HepG2 (cell line): ENCODE results near the gene KCTD6. TPM values are rescaled to one million over a fixed set of nuclear protein-coding genes. Genes with fewer than 3 reads are reported as not detected.
A peak's percentile ranks its signal among the peaks of the same experiment; 100 is the strongest.

Experiments
- HMGXB3 ChIP-seq: sonication (generic); formaldehyde crosslinking; IDR thresholded peaks from 2 replicates; pipeline ENCODE4 v1.4.0; 2020; ENCODE audit warnings: missing genetic modification reagents, borderline replicate concordance
- HOXA3 ChIP-seq: sonication (generic); formaldehyde crosslinking; IDR thresholded peaks from 2 replicates; pipeline ENCODE4 v1.5.0; 2020; ENCODE audit warnings: missing genetic modification reagents
- NFAT5 ChIP-seq: sonication (generic); formaldehyde crosslinking; IDR thresholded peaks from 2 replicates; pipeline ENCODE4 v1.4.0; 2020; ENCODE audit warnings: missing genetic modification reagents
- PHF21A ChIP-seq: sonication (generic); formaldehyde crosslinking; IDR thresholded peaks from 2 replicates; pipeline ENCODE4 v1.5.0; 2020; ENCODE audit warnings: mild to moderate bottlenecking, missing genetic modification reagents
- PHF5A ChIP-seq: IDR thresholded peaks from one replicate; pipeline ENCODE4 v1.6.1; 2018; ENCODE audit warnings: low read depth, missing genetic modification reagents; ENCODE audit not compliant: unreplicated experiment
- SETDB1 ChIP-seq: sonication (generic); formaldehyde crosslinking; IDR thresholded peaks from 2 replicates; pipeline ENCODE4 v1.5.1; 2020; ENCODE audit warnings: missing genetic modification reagents, mild to moderate bottlenecking, borderline replicate concordance
- SMAD1 ChIP-seq: sonication (generic); formaldehyde crosslinking; IDR thresholded peaks from 2 replicates; pipeline ENCODE4 v1.4.0; 2020; ENCODE audit warnings: missing genetic modification reagents, low read depth, mild to moderate bottlenecking, borderline replicate concordance
- SMARCC2 ChIP-seq: fragments of 450-650 bp; IDR thresholded peaks from 2 replicates; pipeline ENCODE4 v1.6.1; 2017; ENCODE audit warnings: antibody characterized with exemption, mild to moderate bottlenecking
- TAF15 ChIP-seq: fragments of 200-400 bp; formaldehyde crosslinking; IDR thresholded peaks from one replicate; pipeline ENCODE4 v1.6.1; 2018; ENCODE audit warnings: mild to moderate bottlenecking, low read depth, low read length; ENCODE audit not compliant: poor library complexity, severe bottlenecking
- TFDP1 ChIP-seq: IDR thresholded peaks from 2 replicates; pipeline ENCODE4 v1.6.1; 2016; ENCODE audit warnings: missing compliant biosample characterization, missing genetic modification reagents, borderline replicate concordance
- TP53 ChIP-seq: sonication (generic); formaldehyde crosslinking; conservative IDR thresholded peaks from 2 replicates; pipeline ENCODE4 v1.4.0; 2020; ENCODE audit warnings: missing genetic modification reagents
- polyA plus RNA-seq, 8 experiments: library from polyadenylated mRNA; depleted of rRNA in 3 of 8; stranded (reverse) in 7 of 8; unstranded in 1 of 8; fragments of >200 nt; fragmentation: Illumina TruSeq in 4 of 8; extraction: Trizol in 4 of 8; gene quantifications; 2 replicates each; pipeline versions ENCODE4 v1.2.1 to v1.2.3, GENCODE V29; 2011 to 2016; ENCODE audit warnings: low read depth in 4 of 8, missing spikeins in 1 of 8, mixed read lengths in 1 of 8; ENCODE audit not compliant: insufficient read depth in 1 of 8
- total RNA-seq, 5 experiments: library from RNA; depleted of rRNA; stranded (reverse); fragments of >200 nt; fragmentation: Illumina TruSeq; extraction: Trizol; gene quantifications; 2 replicates each; pipeline ENCODE4 v1.2.3, GENCODE V29; 2016; ENCODE audit warnings: low read depth in 1 of 5
- TF ChIP-seq, protein P1 (sequence below): sonication (generic); formaldehyde crosslinking; IDR thresholded peaks from 2 replicates; pipeline ENCODE4 v1.5.0; 2020; ENCODE audit warnings: mild to moderate bottlenecking, missing genetic modification reagents

The KCTD6 gene
- total and polyA plus RNA-seq, 2 of the 13 experiments (the other 11 are each of a cell fraction or from before 2014, with no cell fraction given) = 13.4 to 14.2 TPM

DNA sequence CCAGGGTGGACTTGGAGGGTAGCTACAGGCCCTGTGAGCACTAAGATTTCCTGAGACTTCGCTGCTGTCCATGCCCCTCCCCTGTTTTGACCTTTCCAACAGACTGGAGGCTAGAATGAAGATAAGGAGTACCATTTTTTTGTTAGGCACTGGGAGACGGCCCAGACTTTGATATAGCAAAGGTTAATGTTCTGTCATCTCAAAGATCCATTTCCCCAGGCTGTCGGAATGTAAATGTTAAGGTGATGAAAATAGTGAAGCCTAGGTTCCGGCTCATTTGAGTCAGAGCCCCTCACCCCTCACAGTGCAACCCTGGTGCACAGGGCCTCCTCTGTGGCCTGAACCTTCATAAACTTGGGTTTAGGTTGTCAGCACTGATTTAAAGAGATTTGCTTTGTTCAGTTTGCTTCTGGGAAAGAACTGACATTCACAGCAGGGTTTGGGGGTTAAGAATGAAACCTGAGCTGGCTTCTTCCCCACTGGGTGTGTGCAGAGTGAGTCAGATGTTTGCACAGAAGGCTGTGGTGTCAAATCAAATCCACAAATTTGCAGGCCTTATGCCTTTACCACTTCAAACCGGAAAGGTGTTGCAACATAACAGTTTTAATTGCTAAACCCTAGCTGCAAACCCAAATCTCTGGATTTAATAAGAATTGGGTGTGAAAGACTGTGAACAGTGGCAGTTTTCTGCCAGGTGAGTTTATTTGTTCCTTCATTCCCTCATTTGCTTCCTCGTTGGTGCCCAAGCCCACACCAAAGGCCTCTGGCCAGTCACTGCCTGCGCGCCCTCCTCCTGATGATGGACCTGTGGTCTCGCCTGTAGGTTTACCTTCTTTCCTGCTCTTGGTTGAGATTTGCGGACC lies 20.6 kb upstream of the KCTD6 start (continued):
- TF ChIP-seq NFAT5 (CRISPR knock-in tag) (no peak), HMGXB3 (CRISPR knock-in tag) (0 out of 2 replicates have a peak, but pooled peaks have one; percentile 80), TP53 (CRISPR knock-in tag) (0 out of 2 replicates have a peak, but pooled peaks have one; percentile 72), SMAD1 (CRISPR knock-in tag) (no peak), HOXA3 (peak; percentile 72), PHF5A (CRISPR knock-in tag) (no peak), SETDB1 (CRISPR knock-in tag) (no peak), SMARCC2 (no peak), TAF15 (no peak), PHF21A (CRISPR knock-in tag) (peak; percentile 99), TFDP1 (CRISPR knock-in tag) (no peak)
- TF ChIP-seq, protein P1, sequence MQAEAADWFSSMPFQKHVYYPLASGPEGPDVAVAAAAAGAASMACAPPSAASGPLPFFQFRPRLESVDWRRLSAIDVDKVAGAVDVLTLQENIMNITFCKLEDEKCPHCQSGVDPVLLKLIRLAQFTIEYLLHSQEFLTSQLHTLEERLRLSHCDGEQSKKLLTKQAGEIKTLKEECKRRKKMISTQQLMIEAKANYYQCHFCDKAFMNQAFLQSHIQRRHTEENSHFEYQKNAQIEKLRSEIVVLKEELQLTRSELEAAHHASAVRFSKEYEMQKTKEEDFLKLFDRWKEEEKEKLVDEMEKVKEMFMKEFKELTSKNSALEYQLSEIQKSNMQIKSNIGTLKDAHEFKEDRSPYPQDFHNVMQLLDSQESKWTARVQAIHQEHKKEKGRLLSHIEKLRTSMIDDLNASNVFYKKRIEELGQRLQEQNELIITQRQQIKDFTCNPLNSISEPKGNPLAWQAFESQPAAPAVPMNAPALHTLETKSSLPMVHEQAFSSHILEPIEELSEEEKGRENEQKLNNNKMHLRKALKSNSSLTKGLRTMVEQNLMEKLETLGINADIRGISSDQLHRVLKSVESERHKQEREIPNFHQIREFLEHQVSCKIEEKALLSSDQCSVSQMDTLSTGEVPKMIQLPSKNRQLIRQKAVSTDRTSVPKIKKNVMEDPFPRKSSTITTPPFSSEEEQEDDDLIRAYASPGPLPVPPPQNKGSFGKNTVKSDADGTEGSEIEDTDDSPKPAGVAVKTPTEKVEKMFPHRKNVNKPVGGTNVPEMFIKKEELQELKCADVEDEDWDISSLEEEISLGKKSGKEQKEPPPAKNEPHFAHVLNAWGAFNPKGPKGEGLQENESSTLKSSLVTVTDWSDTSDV (CRISPR knock-in tag) = no peak
